GM21619 (cell line): ENCODE data around the gene PROZ.

Source experiments
- ATAC-seq: cut with Tn5 transposase; IDR thresholded peaks from one replicate; pipeline ENCODE4 v1.9.1; 2021; ENCODE audit not compliant: unreplicated experiment

PROZ gene

DNA sequence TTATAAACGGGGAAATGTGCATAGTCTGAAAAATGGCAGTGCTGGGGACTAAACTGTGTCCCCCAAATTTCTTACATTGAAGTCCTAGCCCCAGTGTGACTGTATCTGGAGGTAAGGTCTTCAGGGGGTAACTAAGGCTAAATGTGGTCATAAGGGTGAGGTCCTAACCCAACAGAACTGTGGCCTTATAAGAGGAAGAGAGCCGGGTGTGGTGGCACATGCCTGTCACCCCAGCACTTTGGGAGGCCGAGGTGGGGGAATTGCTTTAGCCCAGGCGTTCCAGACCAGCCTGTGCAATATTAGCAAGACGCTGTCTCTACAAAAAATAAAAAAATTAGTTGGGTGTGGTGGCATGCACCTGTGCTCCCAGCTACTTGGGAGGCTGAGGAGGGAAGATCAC lies 17.8 kb downstream of the PROZ start:
- no peak for ATAC-seq

- no peak for ATAC-seq
Measured at GRCh38 chr13:113176822-113177221, 18.4 kb downstream of the PROZ start.

- no peak for ATAC-seq
Measured at GRCh38 chr13:113178070-113178895, 19.8 kb downstream of the PROZ start.

DNA sequence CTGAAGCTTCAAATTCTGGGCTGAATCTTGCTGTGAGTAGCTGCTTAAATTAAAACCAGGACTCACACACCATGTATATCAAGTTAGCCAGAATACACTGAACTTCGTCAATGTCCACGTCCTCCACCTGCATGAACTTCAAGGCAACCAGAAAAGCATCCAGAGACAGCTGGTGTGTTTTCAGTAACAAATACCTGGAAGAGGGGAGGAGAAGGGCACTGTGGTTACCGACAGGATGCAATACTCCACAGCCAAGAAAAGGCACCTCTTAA lies 20.4 kb downstream of the PROZ start:
- ATAC-seq, result no peak

DNA sequence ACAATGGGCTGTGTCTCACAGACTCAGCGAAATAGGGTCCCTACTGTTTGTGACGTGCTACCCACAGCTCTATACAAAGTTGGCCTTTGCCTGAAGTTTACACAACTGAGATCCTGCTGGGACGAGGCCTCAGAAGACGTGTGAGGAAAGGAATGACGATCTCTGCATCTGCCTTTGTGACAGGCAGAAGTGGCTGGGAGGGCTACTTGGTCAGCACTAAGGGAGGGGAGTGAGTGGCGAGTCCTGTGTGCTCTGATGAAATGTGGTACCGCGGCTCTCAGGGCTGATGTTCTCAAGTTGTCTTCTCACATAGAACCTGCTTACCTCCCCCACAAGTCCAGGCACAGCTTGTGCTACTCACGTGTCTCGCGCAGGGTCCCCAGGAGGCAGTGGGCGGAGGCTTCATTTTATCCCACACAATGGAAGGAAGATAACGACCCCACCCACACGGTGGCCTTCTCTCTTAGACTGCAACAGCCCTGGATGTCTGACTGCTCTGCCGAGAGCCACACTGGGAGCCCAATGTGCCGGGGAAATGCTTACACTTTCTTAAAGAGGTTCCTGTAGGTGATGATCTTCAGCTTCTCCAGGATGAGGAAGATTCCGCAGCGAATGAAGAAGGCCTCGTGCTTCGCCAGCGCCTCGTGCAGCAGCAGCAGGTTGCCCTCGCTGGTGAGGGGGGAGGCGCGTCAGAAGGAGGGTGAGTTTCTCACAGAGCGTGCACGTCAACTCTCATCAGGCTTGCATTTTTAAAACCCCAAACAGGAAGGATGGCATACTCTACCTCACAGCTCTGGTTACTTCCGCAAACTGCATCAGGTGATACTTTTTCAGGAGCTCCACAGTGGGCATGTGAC lies 21.2 kb downstream of the PROZ start:
- no peak for ATAC-seq

DNA sequence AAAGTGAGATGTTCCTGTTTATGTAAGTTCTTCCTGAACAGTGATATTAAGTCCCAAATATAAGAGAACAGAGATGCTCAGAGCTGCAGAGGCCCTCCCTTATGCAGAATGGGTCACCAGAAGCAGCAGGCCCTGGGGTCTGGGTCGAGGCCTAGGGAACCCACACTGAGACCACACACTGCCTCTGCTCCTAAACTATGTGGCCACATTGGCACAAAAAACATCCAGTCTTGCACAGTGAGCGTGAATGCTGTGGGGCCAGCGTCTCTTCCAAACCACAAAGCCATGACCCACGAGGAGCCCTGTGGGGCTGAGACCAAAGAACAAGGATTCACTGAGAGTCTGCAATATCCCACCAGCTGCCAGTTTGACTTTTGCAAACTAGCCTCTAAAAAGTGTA lies 23.6 kb downstream of the PROZ start:
- ATAC-seq, result no peak

GRCh38 chr13:113183450-113184129 lies 25.1 kb downstream of the PROZ start:
- ATAC-seq, result no peak

DNA sequence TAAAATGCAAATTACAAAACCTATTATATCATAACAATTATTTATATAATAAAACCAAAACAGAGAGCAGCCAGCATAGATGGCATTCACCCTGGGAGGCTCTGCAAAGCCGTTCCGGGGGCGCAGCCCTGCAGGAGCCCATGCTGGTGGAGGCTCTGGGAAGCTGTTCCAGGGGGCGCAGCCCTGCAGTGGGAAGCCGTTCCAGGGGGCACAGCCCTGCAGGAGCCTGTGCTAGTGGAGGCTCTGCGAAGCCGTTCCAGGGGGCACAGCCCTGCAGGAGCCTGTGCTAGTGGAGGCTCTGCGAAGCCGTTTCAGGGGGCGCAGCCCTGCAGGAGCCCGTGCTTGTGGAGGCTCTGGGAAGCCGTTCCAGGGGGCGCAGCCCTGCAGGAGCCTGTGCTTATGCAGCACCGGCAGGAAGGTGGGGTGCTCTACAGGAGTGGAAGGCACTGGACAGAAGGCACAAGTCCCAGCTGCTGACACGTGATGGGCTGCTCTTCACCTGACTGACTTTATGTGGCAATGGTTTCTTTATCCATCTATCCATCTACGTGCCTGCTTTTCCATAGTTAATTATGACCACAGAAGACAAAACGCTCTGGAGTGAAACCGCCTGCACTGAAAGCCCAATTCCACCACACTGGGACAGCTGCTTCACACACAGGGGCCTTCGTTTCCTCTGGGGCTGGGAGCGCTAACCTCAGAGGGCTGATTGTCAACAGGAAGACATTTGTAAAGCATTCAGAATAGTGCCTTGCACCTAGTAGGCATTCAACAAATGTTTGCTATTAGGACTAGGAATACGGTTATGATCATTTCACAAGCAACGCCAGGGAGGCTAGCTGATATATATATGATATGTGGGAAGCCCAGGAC lies 26.4 kb downstream of the PROZ start:
- ATAC-seq, result no peak

DNA sequence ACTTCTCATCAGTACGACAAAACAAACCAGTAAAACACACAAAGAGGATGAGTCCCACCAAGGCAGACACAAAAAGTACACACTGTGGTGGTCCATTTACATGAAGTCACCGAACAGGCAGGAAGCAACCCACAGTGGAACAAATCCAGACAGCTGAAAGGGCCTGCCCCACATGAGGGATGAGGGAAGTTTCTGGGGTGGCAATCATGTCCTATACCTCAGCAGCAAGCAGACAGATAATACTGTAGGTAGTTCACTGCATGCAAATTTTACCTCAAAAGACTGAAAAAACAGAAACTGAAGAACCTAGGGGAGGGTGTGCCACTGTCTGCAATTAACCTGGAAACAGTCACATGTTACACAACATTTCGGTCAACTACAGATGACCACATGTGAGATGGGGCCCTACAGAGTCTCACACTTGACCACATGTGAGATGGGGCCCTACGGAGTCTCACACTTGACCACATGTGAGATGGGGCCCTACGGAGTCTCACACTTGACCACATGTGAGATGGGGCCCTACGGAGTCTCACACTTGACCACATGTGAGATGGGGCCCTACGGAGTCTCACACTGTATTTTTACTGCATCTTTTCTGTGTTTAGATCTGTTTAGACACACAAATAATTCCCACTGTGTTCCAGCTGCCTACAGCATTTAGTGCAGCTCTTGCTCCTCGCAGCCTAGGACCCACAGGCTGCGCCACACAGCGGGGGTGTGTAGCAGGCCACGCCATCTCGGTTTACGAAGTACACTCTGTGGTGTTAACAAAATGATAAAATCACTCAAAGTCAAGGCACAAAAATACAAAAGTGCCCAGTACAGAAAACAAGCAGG lies 27.8 kb downstream of the PROZ start:
- peak; percentile 92 for ATAC-seq

DNA sequence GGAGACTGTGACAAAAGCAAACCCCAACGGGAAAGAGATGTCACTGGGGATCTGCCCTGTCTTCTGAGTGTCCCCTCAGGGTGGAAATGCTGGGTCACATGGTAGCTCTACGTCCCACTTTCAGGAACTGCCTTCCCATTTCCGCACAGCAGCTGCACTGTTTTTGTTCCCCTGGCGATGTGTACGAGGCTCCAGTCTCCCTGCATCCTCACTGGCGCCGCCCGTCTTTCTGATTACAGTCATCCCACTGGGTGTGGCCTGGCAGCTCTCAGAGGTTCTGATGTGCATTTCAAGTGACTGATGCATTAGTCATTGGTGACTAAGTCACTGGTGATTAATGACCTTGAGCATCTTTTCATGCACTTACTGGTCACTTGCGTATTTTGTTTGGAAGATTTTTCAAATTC lies 28.8 kb downstream of the PROZ start:
- no peak for ATAC-seq

GRCh38 chr13:113187883-113188665 lies 29.6 kb downstream of the PROZ start:
- ATAC-seq, result no peak

GRCh38 chr13:113190181-113190580 lies 31.7 kb downstream of the PROZ start:
- no peak for ATAC-seq

DNA sequence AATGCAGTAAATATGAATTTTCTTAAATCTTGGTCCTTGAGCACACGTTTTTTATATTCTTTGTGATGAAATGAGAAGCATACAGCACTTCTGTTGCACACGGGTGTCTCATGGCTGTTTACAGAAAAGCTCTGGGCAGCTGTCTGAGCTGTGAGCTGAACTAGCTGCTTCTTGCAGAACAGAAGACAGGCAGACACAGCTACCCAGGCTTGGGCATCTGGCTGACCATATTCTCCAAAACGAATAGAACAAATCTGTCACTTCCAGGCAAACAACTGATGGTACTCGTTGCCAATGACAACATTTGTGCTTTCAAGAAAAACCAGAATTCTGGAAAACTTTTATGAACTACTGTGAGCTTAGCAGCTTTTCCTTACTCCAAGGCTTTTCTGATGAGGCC lies 33.8 kb downstream of the PROZ start:
- ATAC-seq, result no peak

DNA sequence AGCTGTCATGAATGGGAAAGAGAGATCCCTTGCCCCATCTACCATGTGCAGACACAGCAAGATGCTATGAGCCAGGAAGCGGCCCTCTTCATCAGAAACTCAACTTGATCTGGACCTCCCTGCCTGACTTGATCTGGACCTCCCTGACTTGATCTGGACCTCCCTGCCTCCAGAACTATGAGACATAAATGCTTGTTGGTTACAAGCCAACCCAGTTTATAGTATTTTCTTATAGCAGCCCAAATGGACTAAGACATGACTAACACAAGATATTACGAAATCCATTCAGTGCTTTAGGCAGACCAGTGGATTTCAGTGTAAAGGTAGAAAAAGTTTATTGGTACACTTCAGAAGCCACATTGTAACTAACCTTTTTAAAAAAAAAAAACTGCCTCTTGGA lies 34.5 kb downstream of the PROZ start:
- ATAC-seq, result no peak

DNA sequence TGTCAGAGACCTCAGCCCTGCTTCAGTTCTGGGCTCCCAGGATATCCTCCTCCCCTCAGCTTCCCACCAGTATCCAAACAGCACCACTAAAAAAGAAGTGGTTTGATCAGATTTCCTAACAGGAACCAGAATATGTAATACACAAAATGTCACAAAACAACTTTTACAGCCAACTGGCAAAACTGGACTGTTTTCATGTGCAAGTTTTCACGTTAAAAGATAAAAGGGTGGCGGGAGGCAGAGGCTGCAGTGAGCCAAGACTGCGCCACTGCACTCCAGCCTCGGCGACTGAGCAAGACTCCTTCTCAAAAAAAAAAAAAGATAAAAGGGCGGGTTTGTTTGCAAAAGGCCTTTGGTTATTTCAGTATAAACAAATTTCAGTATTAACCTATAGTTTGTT lies 36.9 kb downstream of the PROZ start:
- no peak for ATAC-seq

DNA sequence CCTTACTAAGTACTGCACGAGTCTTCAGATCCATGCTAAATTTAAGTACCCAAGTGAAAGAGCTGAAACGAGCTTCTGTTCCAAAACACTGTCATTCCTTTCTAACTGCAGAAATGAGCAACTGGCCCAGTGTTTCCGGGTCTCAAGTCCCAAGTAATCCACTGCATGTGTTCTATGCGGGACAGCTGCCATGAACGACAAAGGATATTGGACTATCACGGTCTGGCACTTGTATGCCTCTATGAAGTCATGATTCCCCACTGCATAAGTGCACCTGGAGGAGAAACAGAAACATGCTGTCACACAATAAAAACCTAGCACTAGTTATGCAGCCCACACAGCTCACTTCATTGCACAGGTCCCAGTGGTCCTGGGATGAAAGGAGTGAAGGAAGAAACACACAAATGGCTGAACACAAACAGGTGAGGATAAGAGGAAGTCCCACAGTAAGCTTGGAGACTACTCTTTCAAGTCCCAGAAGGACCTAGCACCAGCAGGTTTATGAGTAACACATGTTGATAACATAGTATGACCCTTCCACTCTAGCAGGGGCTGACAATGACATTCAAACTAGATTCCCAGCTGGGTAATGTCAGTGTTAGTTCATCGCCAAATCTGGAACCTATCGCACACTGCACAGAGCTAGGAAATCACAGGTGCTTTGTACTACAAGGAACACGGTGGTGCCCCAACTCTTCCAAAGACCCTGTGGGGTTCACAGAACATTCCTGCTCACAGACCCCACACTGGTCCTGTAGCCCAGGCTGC lies 38.7 kb downstream of the PROZ start:
- ATAC-seq, result no peak

DNA sequence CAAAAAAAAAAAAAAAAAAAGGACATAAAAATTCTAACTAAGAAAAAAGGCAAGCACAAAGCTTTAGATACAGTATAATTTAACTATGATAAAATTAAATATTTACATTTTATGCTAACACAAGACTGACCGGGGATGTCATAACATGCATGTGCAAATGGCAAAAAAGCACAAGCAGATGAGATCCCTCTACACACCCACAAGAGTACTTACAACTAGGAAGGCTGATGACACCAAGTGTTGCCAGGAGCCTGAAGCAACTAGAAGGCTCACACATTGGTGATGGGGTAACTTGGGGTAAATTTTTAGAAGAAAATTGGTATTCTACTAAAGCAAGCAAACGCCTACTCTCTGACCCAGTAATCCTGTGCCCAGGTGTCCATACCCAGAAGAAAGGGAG lies 43.4 kb downstream of the PROZ start:
- no peak for ATAC-seq

- no peak for ATAC-seq
Measured at GRCh38 chr13:113202912-113203311, 44.5 kb downstream of the PROZ start.
